ENCODE results near the gene PCNX4.

DNA sequence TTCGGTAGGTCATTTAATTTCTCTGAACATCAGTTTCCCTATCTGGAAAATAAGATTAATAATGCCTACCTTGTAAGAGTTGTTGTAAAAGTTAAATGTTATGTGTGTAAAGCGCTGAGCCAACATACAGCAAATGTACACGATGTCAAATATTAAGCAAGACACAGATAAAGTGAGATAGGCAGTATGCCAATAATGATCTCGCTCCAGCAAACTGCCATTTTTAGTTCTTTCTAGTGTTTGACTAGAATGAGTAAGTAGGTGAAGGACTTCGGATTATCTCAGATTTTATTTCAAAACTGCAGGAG is 72.6 kb downstream of the PCNX4 start:
- TF ChIP-seq, protein P1, sequence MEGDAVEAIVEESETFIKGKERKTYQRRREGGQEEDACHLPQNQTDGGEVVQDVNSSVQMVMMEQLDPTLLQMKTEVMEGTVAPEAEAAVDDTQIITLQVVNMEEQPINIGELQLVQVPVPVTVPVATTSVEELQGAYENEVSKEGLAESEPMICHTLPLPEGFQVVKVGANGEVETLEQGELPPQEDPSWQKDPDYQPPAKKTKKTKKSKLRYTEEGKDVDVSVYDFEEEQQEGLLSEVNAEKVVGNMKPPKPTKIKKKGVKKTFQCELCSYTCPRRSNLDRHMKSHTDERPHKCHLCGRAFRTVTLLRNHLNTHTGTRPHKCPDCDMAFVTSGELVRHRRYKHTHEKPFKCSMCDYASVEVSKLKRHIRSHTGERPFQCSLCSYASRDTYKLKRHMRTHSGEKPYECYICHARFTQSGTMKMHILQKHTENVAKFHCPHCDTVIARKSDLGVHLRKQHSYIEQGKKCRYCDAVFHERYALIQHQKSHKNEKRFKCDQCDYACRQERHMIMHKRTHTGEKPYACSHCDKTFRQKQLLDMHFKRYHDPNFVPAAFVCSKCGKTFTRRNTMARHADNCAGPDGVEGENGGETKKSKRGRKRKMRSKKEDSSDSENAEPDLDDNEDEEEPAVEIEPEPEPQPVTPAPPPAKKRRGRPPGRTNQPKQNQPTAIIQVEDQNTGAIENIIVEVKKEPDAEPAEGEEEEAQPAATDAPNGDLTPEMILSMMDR (IDR thresholded peaks at IDR 0.05; ENCODE audit: low read length) = no peak
- TF ChIP-seq EZH2 (IDR thresholded peaks at IDR 0.05; ENCODE audit: borderline replicate concordance, low read length) = no peak

Data from OCI-LY1 (cell line).